Stimulated activated CD4-positive, alpha-beta T cell treated with anti-CD3 and anti-CD28 coated beads, Interleukin-4, amount 100 ng/mL, for 24 hours (primary cell): ENCODE data around the gene CCHCR1.
"Not testable (repeated sequence)": the region's sequence is repeated elsewhere in the genome, so short reads cannot be mapped to it uniquely, and the experiment has no call there.

Experiments used
- DNase-seq: peaks from one replicate; pipeline ENCODE4 v3.0.0-alpha.2; 2020

Gene CCHCR1

DNA sequence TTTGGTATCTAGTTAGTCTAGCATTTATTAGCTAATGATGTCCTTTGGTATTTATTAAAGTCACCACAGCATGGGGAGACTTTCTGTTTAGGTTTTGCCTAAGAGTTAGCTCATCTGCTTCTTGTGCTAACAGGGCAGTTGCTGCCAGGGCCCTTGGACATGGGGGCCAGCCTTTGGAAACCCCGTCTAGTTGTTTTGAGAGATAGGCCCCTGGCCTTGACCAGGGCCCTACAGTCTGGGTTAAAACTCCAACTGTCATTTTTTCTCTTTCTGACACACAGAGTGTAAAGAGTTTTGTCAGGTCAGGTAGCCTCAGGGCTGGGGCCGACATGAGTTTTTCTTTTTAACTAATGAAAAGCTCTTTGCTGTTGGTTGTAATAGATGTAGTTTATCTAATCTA is 25.7 kb upstream of the CCHCR1 start:
- not testable (repeated sequence) for DNase-seq

DNA sequence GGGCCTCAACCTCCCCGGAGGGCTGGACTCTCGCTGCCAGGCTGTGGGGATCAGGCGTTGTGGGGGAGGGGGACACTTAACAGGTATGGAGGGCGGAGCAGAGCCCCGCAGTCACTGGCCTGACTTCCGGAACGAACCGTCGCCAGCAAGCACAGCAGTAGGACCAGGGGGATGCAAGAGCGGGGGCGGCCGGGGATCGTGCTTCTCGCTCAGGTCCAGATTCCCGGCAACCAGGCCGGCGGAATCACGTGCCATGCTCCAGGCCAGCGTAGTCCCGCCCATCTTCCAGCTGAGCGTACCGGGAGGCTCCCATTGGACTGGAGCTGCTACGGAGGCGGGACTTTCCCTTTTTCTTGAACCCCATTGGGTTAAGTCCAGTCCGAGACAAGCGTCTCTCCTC is 22.9 kb upstream of the CCHCR1 start:
- DNase-seq: peak; percentile 81

DNA sequence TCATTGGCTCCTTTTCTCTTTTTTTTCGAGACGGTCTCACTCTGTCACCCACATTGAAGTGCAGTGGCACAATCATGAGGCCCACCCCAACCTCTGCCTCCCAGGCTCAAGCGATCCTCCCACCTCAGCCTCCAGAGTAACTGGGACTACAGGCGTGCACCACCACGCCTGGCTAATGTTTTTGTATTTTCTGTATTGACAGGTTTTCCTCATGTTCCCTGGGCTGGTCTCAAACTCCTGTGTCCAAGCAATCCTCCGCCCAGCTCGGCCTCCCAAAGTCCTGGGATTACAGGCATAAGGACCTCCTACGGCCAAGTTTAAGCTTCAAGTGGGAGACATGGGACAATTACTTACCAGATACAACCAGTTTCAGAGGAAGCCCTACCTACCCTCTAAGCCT is 22.3 kb upstream of the CCHCR1 start:
- no peak for DNase-seq

DNA sequence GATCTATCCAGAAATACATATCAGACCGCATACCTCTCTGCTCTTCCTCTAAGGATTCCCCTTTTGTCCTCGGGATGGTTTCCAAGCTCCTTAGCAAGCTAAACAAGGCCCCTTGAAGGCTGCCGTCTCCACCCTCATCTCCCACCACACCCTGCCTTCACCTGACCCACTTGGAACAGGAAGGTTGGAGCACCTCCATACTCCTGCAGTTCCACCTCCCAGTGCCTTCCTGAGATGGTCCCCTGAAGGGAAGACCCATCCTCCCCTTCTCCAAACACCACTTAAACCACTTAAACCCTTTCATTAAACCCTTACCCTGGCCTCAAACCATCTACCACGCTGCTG is 21.4 kb upstream of the CCHCR1 start:
- DNase-seq: no peak

DNA sequence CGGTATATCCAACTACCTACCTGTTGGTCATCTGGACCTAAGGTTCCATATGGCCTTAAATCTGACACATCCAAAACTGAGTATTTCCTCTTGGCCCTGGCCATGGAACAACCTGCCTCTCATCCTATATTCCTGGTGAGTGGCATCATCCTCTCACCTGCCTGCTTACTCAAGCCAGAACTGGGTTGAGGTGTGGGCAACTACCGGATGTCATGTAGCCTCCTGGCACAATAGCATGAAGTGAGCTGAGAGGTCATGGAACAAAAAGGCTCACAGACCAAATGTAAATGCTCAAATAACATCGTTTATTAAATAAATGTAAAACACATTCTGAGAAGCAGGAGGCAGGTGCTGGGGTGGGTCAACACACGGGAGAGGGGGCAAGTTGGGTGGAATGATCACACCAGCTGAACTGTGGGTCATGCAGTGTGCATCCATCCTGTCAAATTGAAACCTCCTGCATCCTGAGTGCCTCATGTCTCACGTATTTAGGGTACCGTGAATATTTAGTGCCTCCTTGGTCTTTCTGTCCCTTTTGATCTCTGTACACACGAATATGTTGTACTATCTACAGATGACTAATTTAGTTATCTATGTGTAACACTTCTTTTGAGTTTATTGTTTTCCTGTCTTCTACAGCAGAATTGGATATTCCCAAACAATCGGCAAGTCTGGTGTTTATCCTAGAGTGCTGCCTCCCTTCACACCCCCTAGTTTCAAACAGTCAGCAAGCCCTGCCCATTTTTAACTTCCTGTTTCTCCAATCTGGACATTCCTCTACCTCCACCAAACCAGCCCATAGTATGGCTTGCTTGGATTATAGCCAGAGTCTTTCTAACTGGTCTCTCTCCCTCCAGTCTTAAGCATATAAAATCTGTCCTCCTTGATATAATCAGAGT is 20.8 kb upstream of the CCHCR1 start:
- DNase-seq: no peak

DNA sequence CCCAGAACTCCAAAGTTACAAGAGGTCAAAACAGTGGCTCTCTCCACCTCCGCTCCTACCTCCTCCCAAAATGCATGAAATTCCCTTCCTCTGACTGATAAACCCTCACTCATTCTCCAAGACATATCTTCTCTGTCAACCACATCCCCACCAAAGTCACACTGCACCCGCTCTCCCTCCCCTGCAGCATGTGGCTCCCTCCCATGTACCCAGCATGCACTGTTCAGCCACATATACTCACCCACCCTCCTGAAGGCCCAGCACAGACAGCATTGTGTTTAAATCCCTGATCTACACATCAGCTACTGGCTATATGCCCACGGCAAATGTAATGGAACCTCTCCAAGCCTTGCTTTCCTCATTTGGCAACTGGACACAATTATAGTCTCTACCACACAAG is 18.4 kb upstream of the CCHCR1 start:
- no peak for DNase-seq

DNA sequence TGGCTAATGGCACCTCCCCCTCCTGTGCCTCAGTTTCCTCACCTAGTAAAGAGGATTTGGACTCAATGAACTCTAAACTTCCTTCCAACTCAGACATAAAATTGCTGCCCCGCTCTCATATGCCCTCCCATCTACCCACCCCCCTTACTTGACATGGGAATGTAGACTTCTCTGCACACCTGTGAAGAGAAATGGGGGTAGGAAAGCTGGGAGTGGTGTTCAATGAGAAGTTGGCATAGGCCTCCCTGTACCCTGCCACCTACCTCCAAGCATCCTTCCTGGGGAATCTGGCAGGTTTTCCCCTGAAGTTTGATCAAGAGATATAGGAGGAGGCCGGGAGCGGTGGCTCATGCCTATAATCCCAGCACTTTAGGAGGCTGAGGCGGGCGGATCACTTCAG is 16.8 kb upstream of the CCHCR1 start:
- no peak for DNase-seq

DNA sequence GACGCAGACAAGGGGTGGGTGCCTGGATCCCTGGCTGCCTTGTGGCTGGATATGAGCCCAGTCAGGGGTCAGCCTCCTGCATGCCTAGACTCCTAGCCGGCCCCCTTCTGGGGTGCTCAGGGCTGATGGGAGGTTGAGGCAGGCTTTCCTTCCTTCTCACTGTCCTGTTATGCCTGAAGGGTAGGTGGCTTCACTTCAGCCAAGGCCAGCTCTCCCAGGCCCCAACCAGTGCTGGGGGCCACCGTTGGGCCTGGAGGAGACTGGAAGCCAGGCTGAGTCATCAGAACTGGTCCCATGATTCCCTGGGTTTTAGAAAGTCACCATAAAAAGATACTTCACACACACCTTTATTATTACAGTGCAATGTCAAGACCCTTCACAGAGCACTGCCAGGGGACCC is 15.8 kb upstream of the CCHCR1 start:
- DNase-seq: no peak

DNA sequence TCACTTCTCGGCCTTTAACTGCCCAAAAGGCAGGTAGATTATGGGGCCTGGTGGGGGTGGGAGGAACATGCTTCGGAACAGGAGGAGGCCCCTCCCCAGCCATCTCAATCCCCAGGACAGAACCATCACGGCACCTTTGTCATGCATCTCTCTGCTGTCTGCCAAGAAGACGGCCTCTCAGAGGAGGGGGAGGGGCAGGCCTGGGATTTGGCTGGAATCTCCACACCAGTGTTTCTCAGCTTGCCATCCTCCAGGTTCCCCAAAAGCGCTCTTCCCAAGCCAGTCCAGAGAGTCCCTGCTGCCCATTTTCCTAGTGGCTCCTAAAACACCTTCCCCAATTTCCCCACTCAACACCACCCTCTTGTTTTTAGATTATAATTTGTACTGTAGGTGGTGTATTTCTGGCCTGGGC is 15.4 kb upstream of the CCHCR1 start:
- DNase-seq: no peak

DNA sequence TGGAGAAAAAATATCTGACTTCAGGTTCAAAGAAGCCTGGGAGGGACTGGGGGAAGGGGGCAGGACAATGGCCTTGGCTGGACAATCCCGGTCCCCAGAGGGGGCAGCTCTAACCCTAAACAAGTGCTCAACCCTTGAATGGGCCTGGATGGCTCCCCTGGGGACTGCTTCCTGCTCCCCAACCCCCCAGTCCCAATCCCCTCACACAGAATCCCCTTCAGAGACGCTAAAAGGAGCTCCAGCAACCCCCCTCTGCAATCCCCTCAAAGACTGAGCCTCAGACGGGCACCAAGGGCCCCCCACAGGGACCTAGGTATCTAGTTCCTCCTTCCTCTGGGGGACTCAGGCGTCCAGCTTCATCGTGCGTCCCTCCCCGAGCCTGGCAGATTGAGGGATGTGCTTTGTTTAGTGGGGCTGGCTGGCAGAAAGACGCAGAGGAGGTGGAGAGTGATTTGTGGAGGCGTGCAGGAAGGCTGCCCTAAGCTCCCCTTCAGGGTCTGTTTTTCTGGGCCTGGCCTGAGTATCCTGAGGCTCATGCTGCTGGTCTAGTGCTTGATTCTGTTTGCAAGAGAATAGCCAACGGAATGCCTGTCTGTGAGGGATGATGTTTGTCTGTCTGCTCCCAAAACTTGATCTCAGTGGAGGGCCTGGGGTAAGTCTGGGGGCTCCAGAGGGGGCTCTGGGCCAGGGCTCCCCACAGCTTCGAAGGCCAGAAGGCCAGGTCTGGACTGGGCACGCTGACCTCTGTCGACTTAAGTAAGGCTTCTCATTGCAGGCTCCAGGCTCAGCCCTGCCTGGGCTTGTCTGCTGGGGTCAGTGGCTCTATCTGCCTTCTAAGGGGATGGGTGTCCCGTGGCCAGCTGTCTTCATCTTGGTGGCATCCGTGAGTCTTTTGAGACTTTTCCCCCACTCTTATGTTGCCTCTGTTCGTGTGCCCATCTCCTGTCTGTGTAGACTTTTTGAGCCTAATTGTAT is 14.6 kb upstream of the CCHCR1 start:
- no peak for DNase-seq

DNA sequence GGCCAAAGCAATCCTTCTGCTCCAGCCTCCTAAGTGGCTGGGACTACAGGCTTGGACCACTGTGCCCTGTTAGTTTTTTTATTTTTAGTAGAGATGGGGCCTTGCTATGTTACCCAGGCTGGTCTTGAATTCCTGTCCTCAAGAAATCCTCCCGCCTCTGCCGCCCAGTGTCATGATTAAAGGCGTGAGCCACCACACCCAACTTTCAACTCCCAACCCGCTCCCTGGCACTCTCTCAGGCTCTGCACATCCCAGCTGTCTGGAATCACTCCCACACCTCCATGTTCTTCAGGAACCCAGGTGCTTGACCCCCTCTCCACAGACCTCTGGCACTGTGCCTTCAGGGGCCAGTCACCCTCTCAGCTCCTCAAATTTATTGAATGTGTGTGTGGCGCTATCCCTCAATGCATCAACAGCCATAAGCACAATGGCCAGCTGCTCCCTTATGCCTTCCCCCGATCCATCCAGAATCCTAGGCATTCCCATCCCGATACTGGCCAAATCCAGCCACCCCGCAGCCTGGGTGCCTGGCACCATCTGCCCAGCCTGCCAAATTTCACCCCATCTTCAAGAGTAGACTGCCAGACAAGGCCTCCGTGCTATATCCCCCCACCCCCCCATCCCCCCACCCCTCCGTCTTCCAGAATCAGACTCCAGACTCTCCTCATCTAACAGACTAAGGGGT is 13.5 kb upstream of the CCHCR1 start:
- no peak for DNase-seq

DNA sequence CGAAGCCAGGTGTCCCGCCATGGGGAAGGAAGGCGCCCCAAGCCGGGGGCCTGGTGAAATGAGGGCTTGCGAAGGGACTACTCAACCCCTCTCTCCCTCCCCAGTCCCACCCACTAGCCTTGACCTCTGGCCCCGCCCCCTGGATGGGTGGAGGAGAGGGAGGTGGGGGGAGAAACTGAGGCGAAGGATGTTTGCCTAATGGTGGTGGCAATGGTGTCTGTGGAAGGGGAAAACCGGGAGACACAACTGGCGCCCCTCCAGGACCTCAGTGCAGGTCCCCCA is 12.9 kb upstream of the CCHCR1 start, which contains the start of gene POU5F1:
TSS of gene POU5F1 (minus strand) at position 83 of the 282 bp plus-strand sequence. CDS start at position 21, 62 bp downstream.
- DNase-seq: no peak

DNA sequence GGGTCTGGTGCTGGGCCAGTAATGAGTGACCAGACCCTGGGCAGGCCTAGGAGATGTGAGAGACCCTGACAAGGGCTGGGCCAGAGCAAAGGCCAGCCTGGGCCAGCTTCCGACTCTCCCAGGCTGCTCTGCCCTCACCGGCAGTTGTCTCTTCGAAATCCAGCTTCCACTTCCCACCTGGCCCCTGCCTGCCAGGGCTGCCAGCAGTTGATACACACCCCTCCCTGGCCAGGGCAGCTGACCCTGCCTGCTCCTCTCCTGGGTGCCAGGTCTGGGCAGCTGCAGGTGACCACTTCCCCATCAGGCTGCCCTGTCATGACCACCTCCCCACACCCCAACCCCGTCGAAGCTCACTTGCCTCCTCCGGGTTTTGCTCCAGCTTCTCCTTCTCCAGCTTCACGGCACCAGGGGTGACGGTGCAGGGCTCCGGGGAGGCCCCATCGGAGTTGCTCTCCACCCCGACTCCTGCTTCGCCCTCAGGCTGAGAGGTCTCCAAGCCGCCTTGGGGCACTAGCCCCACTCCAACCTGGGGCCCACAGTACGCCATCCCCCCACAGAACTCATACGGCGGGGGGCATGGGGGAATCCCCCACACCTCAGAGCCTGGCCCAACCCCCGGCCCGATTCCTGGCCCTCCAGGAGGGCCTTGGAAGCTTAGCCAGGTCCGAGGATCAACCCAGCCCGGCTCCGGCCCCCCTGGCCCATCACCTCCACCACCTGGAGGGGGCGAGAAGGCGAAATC is 12.4 kb upstream of the CCHCR1 start:
- not testable (repeated sequence) for DNase-seq

DNA sequence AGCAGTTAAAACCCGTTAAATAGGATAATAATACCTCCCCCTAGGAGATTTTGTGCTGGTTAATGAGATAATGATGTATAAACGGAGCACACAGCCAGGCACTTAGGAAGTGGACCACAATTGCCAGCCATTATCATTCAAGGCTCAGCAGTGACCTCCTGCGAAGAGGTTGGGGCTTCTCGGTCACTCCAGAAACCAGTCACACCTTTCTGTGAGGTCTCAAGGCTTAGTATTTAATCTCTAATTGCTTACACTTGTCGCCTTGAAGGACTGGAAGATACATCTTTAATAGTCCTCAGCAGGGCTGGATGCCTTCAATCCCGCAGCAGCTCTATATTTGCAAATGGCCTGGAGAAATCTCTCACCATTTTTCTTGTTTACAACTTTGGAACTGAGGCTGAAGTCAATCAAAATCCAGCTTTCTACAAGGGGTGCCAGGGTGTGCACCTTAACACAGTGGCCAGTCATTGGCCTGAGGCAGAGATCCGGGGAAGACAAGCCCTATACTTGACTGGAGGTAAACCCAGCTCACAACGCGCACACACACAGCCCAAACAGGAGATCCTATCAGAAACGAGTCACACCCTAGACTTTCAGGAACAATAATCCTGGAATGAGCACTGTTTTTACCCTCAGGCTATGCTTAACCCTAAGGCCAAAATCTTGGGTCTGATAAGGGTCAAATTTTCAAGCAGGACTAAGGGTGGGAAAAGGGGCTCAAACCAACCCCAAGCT is 11.7 kb upstream of the CCHCR1 start:
- no peak for DNase-seq

DNA sequence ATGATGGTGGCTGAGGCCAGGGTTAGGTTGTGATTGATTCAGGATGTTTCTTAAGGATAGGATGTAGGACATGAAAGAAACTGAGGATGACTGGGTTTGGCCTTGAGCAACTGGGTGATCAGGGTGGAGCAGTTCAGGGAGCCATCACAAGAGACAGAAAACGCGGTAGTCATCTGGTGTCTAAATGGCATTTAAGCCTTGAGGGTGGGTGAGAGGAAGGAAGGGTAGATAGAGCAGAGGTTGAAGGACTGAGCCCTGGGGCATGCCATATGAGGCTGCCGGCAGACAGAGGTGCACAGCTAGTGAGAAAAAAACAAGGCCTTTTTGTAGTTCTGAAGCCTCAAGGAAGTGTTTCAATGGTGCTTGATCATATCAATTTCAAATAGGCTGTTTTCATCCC is 11.0 kb upstream of the CCHCR1 start:
- DNase-seq: no peak

DNA sequence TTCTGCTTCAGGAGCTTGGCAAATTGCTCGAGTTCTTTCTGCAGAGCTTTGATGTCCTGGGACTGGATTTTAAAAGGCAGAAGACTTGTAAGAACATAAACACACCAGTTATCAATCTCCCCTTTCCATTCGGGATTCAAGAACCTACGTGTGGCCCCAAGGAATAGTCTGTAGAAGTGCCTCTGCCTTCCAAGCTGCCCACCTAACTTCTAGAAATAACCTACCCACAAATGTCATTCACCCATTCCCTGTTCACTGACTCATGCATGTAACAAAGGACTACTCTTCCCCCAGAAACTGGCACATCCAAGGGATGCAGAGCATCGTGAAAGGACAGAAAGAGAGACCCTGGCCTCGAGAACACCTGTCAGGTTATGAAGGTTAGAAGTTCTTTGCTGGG is 8.4 kb upstream of the CCHCR1 start:
- no peak for DNase-seq

DNA sequence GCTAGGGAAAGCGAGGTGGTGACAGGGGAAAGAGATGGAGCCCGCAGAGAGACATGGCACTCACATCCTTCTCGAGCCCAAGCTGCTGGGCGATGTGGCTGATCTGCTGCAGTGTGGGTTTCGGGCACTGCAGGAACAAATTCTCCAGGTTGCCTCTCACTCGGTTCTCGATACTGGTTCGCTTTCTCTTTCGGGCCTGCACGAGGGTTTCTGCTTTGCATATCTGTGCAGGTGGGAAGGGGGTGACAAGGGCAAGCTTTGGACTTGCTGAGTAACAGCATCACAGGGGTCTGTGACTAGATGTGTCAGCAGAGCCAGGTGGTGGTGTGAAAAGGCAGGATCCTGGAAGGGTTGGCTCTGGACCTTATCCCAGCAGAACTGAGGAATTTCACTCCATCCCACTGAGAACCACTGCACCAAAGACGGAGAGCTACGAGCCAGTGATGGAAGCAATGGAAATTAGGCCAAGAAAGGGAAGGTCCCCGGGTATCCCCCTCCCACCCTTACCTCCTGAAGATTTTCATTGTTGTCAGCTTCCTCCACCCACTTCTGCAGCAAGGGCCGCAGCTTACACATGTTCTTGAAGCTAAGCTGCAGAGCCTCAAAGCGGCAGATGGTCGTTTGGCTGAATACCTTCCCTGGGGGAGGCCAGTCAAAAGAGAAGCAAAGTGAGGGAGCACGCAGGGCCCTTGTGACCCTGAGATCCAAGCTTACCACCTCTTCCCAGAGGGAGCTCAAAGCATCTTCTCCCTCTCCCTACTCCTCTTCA is 7.6 kb upstream of the CCHCR1 start:
- not testable (repeated sequence) for DNase-seq

DNA sequence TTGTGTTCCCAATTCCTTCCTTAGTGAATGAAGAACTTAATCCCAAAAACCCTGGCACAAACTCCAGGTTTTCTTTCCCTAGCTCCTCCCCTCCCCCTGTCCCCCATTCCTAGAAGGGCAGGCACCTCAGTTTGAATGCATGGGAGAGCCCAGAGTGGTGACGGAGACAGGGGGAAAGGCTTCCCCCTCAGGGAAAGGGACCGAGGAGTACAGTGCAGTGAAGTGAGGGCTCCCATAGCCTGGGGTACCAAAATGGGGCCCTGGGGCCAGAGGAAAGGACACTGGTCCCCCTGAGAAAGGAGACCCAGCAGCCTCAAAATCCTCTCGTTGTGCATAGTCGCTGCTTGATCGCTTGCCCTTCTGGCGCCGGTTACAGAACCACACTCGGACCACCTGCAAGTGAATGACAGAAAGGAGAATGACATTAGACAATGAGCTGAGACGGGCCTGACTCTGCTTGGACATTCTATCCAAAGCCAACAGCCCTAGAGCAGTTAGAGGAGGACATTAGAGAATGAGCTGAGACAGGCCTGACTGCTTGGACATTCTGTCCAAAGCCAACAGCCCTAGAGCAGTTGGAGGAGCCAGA is 7.0 kb upstream of the CCHCR1 start:
- not testable (repeated sequence) for DNase-seq

DNA sequence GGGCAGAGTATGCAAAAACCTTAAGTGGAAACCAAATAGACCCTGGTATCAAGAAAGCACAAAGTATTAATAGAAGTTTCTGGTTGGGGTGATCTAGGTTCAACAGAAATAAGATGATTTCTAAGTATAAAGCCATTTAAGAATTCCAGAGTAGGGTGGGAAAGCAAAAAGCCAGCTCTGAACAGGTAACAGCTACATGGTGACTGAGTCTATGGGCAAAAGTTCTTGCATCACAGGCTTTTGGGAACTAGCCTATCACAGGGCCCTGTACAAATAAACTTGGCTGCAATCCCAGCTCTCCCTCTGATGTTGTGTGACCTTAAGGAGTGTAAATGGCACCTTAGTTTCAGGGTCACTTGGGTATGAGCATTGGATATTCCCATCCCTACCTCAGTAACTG is 6.3 kb upstream of the CCHCR1 start:
- DNase-seq: no peak

DNA sequence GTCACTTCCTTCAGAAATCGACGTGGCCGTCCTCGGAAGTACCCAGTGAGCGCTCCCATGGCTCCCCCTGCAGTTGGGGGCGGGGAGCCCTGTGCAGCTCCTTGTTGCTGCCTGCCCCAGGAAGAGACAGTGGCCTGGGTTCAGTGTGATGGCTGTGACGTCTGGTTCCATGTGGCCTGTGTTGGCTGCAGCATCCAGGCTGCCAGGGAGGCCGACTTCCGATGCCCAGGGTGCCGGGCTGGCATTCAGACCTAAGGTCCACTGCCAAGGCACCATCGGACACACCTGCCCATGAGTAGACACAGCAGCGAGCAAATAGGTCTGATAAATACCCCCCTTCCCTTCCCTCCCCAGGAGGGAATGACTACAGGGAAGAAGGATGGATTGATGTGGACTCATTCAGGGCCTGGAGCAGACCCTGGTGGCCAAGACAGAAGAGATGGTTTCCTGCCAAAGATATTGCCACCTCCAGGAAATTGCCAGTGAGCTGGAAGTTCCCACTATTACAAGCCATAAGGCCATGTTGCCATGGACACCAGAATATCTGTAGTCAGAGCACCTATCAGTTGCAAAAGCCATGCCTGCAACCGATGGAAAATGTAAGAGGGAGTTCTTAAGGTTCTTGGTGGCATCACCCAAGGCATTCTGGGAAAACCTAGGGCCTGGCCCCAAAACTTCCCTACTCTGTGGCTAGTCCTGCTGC is 5.0 kb upstream of the CCHCR1 start:
- no peak for DNase-seq
